ENCODE results near the gene PFN3. TPM values are rescaled to one million over a fixed set of nuclear protein-coding genes. Genes with fewer than 3 reads are reported as not detected.
A peak's percentile ranks its signal among the peaks of the same experiment; 100 is the strongest.
"Not testable (repeated sequence)": the region's sequence is repeated elsewhere in the genome, so short reads cannot be mapped to it uniquely, and the experiment has no call there.

PFN3 gene
- polyA plus RNA-seq, 3 donors = 0.37 to 7.4 (median 3.2) TPM

- no peak for DNase-seq (ENCODE audit: extremely low read depth in 1 of 11, low read depth in 9 of 11, low spot score in 4 of 11)
Measured at GRCh38 chr5:177367981-177368868, 32.2 kb downstream of the PFN3 start.

DNA sequence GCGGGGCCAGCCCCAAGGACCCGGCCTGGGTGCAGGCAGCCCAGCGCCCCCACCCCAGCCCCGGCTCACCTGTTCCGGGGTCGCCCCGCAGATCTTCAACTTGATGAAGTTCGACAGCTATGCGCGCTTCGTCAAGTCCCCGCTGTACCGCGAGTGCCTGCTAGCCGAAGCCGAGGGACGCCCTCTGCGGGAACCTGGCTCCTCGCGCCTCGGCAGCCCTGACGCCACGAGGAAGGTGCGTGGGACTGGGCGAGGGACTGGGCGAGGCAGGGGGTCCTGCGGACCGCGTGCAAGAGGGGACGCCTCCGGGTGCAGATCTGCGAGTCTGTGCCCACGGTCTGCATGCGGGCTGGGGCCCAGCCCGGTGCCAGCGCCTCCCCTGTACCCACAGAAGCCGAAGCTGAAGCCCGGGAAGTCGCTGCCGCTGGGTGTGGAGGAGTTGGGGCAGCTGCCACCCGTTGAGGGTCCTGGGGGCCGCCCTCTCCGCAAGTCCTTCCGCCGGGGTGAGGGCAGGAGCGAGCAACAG, 33.1 kb downstream of the PFN3 start:
- DNase-seq (ENCODE audit: extremely low read depth in 1 of 11, low read depth in 9 of 11, low spot score in 4 of 11) = no peak

GRCh38 chr5:177366528-177367322, 33.7 kb downstream of the PFN3 start:
- peak; percentile 70 to 87 (median 82) for DNase-seq (ENCODE audit: extremely low read depth in 1 of 11, low read depth in 9 of 11, low spot score in 4 of 11)

DNA sequence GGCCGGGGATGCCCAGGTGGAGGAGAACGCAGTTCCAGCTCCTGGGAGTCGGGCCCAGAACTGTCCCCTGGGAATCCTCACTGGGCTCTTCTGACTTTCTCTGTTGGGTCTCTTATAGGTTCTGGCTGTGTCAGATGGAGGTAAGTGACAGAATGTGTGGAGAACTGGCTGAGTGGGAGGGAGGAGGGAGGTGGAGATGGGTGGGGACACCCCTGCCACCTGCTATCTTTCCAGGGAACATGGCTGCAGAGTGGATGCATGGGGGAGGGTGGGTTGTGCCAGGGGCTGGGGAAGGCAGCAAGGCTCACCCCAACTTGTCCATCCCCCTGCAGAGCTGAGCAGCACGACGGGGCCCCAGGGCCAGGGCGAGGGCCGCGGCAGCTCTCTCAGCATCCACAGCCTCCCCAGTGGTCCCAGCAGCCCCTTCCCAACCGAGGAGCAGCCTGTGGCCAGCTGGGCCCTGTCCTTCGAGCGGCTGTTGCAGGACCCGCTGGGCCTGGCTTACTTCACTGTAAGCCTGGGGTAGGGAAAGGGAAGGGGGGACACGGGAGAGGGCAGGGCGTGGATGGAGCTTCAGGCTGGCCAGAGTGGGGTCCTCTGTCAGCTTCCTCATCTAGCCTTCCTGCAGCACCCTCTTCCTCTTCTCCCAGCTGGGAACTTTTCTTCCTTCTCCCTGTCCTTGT, 34.5 kb downstream of the PFN3 start:
- DNase-seq (ENCODE audit: extremely low read depth in 1 of 11, low read depth in 9 of 11, low spot score in 4 of 11) = no peak

- no peak for DNase-seq (ENCODE audit: extremely low read depth in 1 of 11, low read depth in 9 of 11, low spot score in 4 of 11)
Measured at GRCh38 chr5:177364159-177364962, 36.1 kb downstream of the PFN3 start.

GRCh38 chr5:177363565-177363964, 36.9 kb downstream of the PFN3 start:
- DNase-seq (ENCODE audit: extremely low read depth in 1 of 11, low read depth in 9 of 11, low spot score in 4 of 11) = no peak

DNA sequence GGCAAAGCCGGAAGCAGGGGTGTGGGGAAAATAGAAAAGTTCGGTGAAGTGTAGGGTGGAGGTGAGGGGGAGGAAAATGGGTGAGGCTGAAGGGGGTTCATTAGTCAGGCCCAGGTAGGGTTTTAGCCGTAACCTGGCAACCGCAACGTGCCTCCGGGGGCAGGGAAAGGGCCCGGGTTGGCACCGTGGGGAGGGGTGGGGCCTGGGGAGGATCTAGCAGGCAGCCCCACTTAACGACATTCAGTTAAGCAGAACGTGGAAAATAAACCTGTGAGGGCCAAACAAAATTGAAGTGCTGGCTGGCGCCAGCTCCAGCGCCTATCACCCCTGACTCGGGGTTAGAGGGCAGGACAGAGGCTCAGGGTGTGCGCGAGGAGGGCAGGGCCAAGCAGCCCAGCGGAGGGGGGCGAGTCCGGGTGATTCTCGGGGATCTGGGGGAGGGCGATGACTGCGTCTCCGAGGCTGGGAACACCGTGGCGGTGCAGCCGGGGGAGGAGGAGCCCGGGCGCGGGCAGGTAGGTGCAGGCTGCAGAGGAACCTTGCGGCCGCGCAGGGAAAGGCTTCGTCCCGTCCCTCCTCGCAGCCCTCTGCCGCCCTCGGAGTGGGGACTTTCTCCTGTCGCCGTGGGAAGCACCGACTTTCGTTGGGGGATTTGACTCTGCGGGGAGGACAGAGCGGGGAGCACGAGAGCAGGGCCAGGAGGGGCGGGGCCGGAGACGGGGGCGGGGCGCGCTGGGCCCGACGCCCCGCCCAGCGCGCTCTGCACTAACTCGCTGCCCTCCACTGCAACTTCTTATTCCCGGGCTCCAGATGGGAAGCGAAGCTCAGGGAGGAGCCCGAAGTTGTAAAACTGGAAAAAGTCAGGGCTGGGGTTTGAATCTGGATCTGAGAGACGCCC, 37.6 kb downstream of the PFN3 start:
- peak in 6 of 11 donors; percentile 37 to 54 (median 50) for DNase-seq (ENCODE audit: extremely low read depth in 1 of 11, low read depth in 9 of 11, low spot score in 4 of 11)

GRCh38 chr5:177362292-177362609, 38.2 kb downstream of the PFN3 start:
- no peak for DNase-seq (ENCODE audit: extremely low read depth in 1 of 11, low read depth in 9 of 11, low spot score in 4 of 11)

GRCh38 chr5:177361418-177362291, 38.8 kb downstream of the PFN3 start:
- no peak for DNase-seq (ENCODE audit: extremely low read depth in 1 of 11, low read depth in 9 of 11, low spot score in 4 of 11)

DNA sequence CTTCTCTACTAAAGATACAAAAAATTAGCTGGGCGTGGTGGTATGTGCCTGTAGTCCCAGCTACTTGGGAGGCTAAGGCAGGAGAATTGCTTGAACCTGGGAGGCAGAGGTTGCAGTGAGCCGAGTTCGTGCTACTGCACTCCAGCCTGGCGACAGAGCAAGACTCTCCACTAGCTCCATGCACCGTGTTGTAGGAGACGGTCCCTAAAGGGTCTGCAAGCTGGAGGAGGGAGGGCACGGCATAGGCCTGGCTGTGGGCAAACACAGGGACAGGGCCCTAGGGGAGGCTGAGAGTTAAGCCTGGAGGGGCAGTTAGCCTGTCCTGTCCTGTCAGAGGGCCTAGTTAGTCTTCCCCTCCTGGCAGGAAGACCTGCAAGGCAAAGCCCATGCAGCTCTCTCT, 39.7 kb downstream of the PFN3 start:
- DNase-seq (ENCODE audit: extremely low read depth in 1 of 11, low read depth in 9 of 11, low spot score in 4 of 11) = not testable (repeated sequence)

DNA sequence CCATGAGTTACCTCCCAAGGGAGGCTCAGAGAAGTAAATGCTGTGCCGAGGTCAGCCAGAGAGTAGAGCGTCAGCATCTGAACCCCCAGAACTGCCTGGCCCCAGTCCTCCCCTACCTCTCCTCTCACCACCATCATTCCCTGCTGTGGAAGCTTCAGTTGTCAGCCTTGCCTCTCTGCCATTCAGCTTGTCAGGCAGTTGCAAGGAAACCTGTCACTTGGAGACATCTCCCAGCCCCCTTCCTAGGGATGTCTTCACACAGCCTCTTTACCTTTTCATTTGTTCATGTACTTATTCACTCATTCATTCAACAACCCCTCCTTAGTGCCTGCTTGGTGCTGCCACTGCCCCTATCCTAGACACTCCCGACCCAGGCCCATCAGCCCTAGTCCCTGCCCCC, 40.6 kb downstream of the PFN3 start:
- DNase-seq (ENCODE audit: extremely low read depth in 1 of 11, low read depth in 9 of 11, low spot score in 4 of 11) = no peak

DNA sequence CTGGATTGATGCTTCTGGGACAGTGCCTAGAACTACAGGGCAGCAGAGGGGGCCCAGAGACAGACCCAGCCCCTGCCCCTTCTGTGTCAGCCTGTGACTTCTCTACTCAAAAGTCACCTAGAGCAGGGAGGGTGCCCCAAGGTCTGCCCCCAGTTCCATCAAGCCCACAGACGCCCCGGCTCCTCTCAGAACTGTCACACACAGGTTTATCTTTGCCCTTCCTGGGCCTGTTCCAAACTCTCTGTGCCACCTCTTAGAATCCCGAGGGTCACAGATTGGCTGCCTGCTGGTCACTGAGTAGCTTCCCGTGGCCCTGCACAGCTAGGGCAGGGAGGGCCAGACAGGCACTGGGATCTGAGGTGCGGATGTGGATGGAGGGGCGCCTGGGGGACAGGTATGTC, 41.0 kb downstream of the PFN3 start:
- no peak for DNase-seq (ENCODE audit: extremely low read depth in 1 of 11, low read depth in 9 of 11, low spot score in 4 of 11)

GRCh38 chr5:177358370-177358819, 42.1 kb downstream of the PFN3 start:
- DNase-seq (ENCODE audit: extremely low read depth in 1 of 11, low read depth in 9 of 11, low spot score in 4 of 11) = no peak

- no peak for DNase-seq (ENCODE audit: extremely low read depth in 1 of 11, low read depth in 9 of 11, low spot score in 4 of 11)
Measured at GRCh38 chr5:177357459-177358351, 42.8 kb downstream of the PFN3 start, which contains the start of gene RGS14. Gene RGS14 (plus strand): TSS chr5:177357924. CDS start chr5:177358025, 101 bp downstream.

- no peak for DNase-seq (ENCODE audit: extremely low read depth in 1 of 11, low read depth in 9 of 11, low spot score in 4 of 11)
Measured at GRCh38 chr5:177357146-177357458, 43.4 kb downstream of the PFN3 start.

- DNase-seq (ENCODE audit: extremely low read depth in 1 of 11, low read depth in 9 of 11, low spot score in 4 of 11) = no peak
Measured at GRCh38 chr5:177356746-177357145, 43.7 kb downstream of the PFN3 start.

Measured in renal cortex interstitium (tissue), 11 donors.